PC-9 (cell line): ENCODE data around the gene KRT32. TPM values are rescaled to one million over a fixed set of nuclear protein-coding genes. Genes with fewer than 3 reads are reported as not detected.
A peak's percentile ranks its signal among the peaks of the same experiment; 100 is the strongest.

Experiments
- BruUV-seq: library from RNA; stranded (reverse); fragments of 400-500 nt; replicated peaks from 2 replicates; lab custom pipeline; 2021; lab: Mats Ljungman, UMichigan
- CTCF ChIA-PET: fragments of 300-600 bp; sonication (Branson Sonifier 250); formaldehyde crosslinking; loops from one replicate; lab custom pipeline; 2022; ENCODE audit warnings: antibody characterized with exemption; lab: Charles Lee
- POLR2A ChIA-PET: fragments of 300-600 bp; sonication (Branson Sonifier 250); formaldehyde crosslinking; loops from one replicate; lab custom pipeline; 2022; ENCODE audit warnings: antibody characterized with exemption; ENCODE audit not compliant: unreplicated experiment; lab: Charles Lee
- DNase-seq, 2 experiments: peaks; one replicate each; pipeline versions ENCODE4 v3.0.0 to v3.0.0-alpha.2; 2015 to 2022; ENCODE audit warnings: mixed read lengths in 1 of 2
- H2AFZ ChIP-seq: fragments of 200-600 bp; sonication (generic); 2 replicates; pipeline ENCODE4 v1.8.1; 2017; ENCODE audit warnings: antibody characterized with exemption
- H3F3A ChIP-seq: fragments of 200-600 bp; sonication (generic); 2 replicates; pipeline ENCODE4 v1.8.1; 2017; ENCODE audit warnings: antibody characterized with exemption, mild to moderate bottlenecking, low read depth; ENCODE audit not compliant: insufficient read depth
- H3K27ac ChIP-seq: fragments of 200-600 bp; sonication (generic); 2 replicates; pipeline ENCODE4 v1.6.1; 2016; ENCODE audit warnings: mixed run types
- H3K27me3 ChIP-seq: fragments of 200-600 bp; sonication (generic); 2 replicates; pipeline ENCODE4 v1.6.1; 2016; ENCODE audit warnings: low read depth, mixed run types; ENCODE audit not compliant: insufficient read depth
- H3K36me3 ChIP-seq: fragments of 200-600 bp; sonication (generic); 2 replicates; pipeline ENCODE4 v1.6.1; 2016; ENCODE audit warnings: low read depth, mixed run types
- H3K4me1 ChIP-seq: fragments of 200-600 bp; sonication (generic); replicated peaks from 2 replicates; pipeline ENCODE4 v1.6.1; 2016; ENCODE audit warnings: mixed run types; ENCODE audit not compliant: insufficient read depth
- H3K4me2 ChIP-seq: fragments of 200-600 bp; sonication (generic); 2 replicates; pipeline ENCODE4 v1.6.1; 2017; ENCODE audit warnings: mixed run types
- H3K4me3 ChIP-seq: fragments of 200-600 bp; sonication (generic); 2 replicates; pipeline ENCODE4 v1.6.1; 2016; ENCODE audit warnings: mixed run types
- H3K79me2 ChIP-seq: fragments of 200-600 bp; sonication (generic); 2 replicates; pipeline ENCODE4 v1.6.1; 2017; ENCODE audit warnings: low read depth, mixed run types
- H3K9me2 ChIP-seq: fragments of 200-600 bp; sonication (generic); 2 replicates; pipeline ENCODE4 v1.8.1; 2017; ENCODE audit warnings: mild to moderate bottlenecking; ENCODE audit not compliant: insufficient read depth
- H3K9me3 ChIP-seq: fragments of 200-600 bp; sonication (generic); 2 replicates; pipeline ENCODE4 v1.8.1; 2016; ENCODE audit warnings: low read depth; ENCODE audit not compliant: insufficient read depth
- H4K20me1 ChIP-seq: fragments of 200-600 bp; sonication (generic); 2 replicates; pipeline ENCODE4 v1.8.1; 2017; ENCODE audit not compliant: insufficient read depth
- EZH2 ChIP-seq: fragments of 200-600 bp; sonication (generic); IDR thresholded peaks from 2 replicates; pipeline ENCODE4 v1.8.0; 2017; ENCODE audit warnings: antibody characterized with exemption, low read depth
- intact Hi-C: fragments of 100-400 bp; cut with micrococcal nuclease; formaldehyde crosslinking; loops from one replicate; pipeline ENCODE4 v1.10.0; 2022; ENCODE audit not compliant: unreplicated experiment
- total RNA-seq: library from RNA; stranded (reverse); gene quantifications from 2 replicates; pipeline ENCODE4 v1.2.3, GENCODE V29; 2021
- TF ChIP-seq, protein P1 (sequence below): fragments of 200-600 bp; sonication (generic); conservative IDR thresholded peaks from 2 replicates; pipeline ENCODE4 v1.6.1; 2017; ENCODE audit warnings: mixed run types, antibody characterized with exemption, mild to moderate bottlenecking, moderate library complexity

KRT32 gene
- total RNA-seq, 1 experiment from 2014 or later = not detected

DNA sequence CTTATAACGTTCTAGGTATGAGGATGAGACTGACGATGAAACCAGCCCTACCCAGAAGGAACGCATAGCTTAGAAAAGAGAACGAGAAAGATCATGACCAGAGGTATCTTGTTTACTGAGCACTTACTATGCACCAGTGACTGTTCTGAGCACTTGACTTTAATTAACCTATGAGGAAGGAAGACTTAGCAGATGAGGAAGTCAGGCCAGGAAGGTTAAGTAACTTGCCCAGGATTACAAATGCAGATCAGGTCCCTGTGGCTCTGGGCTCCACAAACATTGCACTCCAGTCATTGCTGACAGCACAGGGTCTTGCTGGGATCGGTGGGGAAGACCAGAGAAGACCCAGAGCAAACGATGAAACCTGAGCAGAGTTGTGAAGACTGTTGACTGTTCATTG is 31.1 kb upstream of the KRT32 start:
- peak overlapping the region; percentile 29 for H3K27ac ChIP-seq
- TF ChIP-seq, protein P1, sequence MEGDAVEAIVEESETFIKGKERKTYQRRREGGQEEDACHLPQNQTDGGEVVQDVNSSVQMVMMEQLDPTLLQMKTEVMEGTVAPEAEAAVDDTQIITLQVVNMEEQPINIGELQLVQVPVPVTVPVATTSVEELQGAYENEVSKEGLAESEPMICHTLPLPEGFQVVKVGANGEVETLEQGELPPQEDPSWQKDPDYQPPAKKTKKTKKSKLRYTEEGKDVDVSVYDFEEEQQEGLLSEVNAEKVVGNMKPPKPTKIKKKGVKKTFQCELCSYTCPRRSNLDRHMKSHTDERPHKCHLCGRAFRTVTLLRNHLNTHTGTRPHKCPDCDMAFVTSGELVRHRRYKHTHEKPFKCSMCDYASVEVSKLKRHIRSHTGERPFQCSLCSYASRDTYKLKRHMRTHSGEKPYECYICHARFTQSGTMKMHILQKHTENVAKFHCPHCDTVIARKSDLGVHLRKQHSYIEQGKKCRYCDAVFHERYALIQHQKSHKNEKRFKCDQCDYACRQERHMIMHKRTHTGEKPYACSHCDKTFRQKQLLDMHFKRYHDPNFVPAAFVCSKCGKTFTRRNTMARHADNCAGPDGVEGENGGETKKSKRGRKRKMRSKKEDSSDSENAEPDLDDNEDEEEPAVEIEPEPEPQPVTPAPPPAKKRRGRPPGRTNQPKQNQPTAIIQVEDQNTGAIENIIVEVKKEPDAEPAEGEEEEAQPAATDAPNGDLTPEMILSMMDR = no peak
- no peak for TF ChIP-seq EZH2
- CTCF ChIA-PET = interaction anchor here (1.3 kb wide), 1 partner anchor 50 kb away, joined by 5 read pairs; no protein-coding TSS in a partner anchor
- BruUV-seq = no TSS peak
- intact Hi-C loops = loop anchor here (5.0 kb wide), 1 partner anchor 641 kb away; no protein-coding TSS in a partner anchor
- no peak overlapping the region for H3K4me2 ChIP-seq
- DNase-seq = peak in 1 of 2 experiments; percentile 59
- H3F3A ChIP-seq = peaks cover 51% of the 10 kb centered on the region
- no peaks in the 10 kb centered on the region for H3K9me2 ChIP-seq
- no peak overlapping the region for H2AFZ ChIP-seq
- H3K27me3 ChIP-seq = no peaks in the 10 kb centered on the region
- no peaks in the 10 kb centered on the region for H3K36me3 ChIP-seq
- H3K79me2 ChIP-seq = peaks cover 18% of the 10 kb centered on the region
- POLR2A ChIA-PET = interaction anchor here (0.6 kb wide), 3 partner anchors 303 to 596 kb away, joined by 4 read pairs; no protein-coding TSS in a partner anchor
- no peaks in the 10 kb centered on the region for H3K9me3 ChIP-seq
- H3K4me1 ChIP-seq = peaks cover 81% of the 10 kb centered on the region
- no peaks in the 10 kb centered on the region for H4K20me1 ChIP-seq
- H3K4me3 ChIP-seq = no peak overlapping the region

DNA sequence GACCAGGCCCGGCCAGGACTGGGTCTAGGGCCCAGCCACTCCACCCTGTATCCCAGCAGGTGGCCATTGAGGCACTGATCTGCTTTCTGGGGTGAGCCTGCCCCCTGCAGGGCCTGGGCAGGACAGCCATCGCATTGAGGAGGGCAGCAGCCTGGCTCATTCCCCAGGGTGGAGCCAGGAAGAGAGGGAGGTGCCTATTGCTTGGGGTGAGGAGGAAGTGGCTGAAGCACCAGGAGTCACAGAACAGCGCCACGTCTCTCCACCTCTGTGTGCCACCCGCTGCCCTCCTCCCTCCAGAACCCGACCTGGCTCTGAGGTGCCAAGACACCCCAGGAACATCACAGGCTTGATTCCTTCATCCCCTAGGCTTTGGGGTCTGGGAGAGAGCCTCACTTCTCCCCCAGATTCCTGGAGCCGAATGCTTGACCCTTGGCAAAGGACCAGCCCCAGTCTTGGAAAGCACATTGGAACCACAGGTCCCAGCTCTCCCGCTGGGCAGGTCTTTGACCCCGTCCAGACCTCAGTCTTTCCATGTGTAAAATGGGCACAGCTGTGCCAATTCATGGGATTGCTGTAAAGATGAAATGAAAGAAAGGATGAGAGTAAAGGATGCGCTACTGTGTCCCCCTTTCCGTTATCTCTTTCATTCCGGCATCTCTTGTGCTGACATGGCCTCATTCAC is 29.8 kb upstream of the KRT32 start:
- ChIA-PET CTCF (interaction anchor here (1.3 to 2.0 kb wide), 2 partner anchors 52 to 79 kb away, joined by 5 to 9 read pairs; no protein-coding TSS in a partner anchor), POLR2A (interaction anchor here (0.6 kb wide), 3 partner anchors 11 to 81 kb away, joined by 3 to 5 read pairs (median 4); no protein-coding TSS in a partner anchor)
- no peaks in the 10 kb centered on the region for H4K20me1 ChIP-seq
- H2AFZ ChIP-seq = no peak overlapping the region
- peaks cover 83% of the 10 kb centered on the region for H3K4me1 ChIP-seq
- peak; percentile 82 to 87 for DNase-seq
- peak overlapping the region; percentile 55 for H3K4me2 ChIP-seq
- H3K36me3 ChIP-seq = no peaks in the 10 kb centered on the region
- intact Hi-C loops = loop anchor here (1.0 to 5.0 kb wide), 5 partner anchors 51 to 640 kb away; no protein-coding TSS in a partner anchor
- H3K27ac ChIP-seq = no peak overlapping the region; the same call in 1 of the 2 replicates
- BruUV-seq = TSS peak; percentile 28
- no peaks in the 10 kb centered on the region for H3K9me2 ChIP-seq
- no peak overlapping the region for H3K4me3 ChIP-seq
- TF ChIP-seq, protein P1 = peak; percentile 86
- TF ChIP-seq EZH2 = no peak
- H3F3A ChIP-seq = peaks cover 43% of the 10 kb centered on the region
- no peaks in the 10 kb centered on the region for H3K27me3 ChIP-seq
- H3K79me2 ChIP-seq = peaks cover 5% of the 10 kb centered on the region; the same call in 1 of the 2 replicates
- H3K9me3 ChIP-seq = no peaks in the 10 kb centered on the region

DNA sequence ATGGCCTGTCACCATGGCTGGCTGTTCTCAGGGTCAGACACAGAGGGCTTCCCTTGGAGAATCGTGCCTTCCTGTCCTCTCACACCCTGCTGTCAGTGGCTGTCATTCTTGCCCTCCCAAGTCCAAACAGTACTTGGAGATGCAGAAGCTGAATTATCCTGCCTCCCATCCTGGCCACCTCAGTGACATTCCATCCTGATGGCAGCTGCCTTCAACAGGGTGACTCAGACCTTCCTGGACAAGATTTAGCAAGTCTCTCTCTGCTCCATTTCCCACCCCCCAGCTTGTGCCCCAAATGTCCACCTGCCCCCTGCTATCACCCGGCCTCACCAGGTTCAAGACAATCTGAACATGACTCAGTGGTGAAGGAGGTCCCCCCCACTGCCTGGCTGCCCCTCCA is 27.3 kb upstream of the KRT32 start:
- peak overlapping the region; percentile 43 for H3K27ac ChIP-seq
- intact Hi-C loops = no loop called here
- no peaks in the 10 kb centered on the region for H3K79me2 ChIP-seq
- H3K27me3 ChIP-seq = no peaks in the 10 kb centered on the region
- BruUV-seq = no TSS peak
- H4K20me1 ChIP-seq = no peaks in the 10 kb centered on the region
- ChIA-PET CTCF (interaction anchor here (1.4 to 1.8 kb wide), 3 partner anchors 34 to 77 kb away, joined by 4 to 6 read pairs (median 6); no protein-coding TSS in a partner anchor), POLR2A (interaction anchor here (0.5 to 1.1 kb wide), 8 partner anchors 14 to 585 kb away, joined by 3 to 15 read pairs (median 6); partner anchors contain the start of gene KRTAP3-1)
- H3K9me3 ChIP-seq = no peaks in the 10 kb centered on the region
- peaks cover 59% of the 10 kb centered on the region for H3K4me1 ChIP-seq
- TF ChIP-seq, protein P1 = no peak
- TF ChIP-seq EZH2 = no peak
- H3K4me2 ChIP-seq = peak overlapping the region; percentile 4; the same call in 1 of the 2 replicates
- no peaks in the 10 kb centered on the region for H3K9me2 ChIP-seq
- H3F3A ChIP-seq = peaks cover 20% of the 10 kb centered on the region; the same call in 1 of the 2 replicates
- H3K4me3 ChIP-seq = no peak overlapping the region
- DNase-seq = peak; percentile 41 to 74
- no peak overlapping the region for H2AFZ ChIP-seq
- no peaks in the 10 kb centered on the region for H3K36me3 ChIP-seq
